K562 (cell line): ENCODE measurements around the gene ZNF384. TPM values are rescaled to one million over a fixed set of nuclear protein-coding genes. Genes with fewer than 3 reads are reported as not detected.
A peak's percentile ranks its signal among the peaks of the same experiment; 100 is the strongest.

Experiments used
- ATAC-seq: fragments of 200-7000 bp; cut with Tn5 transposase; 3 replicates; pipeline ENCODE4 v1.9.1; 2020; ENCODE audit warnings: moderate library complexity
- BruUV-seq: library from RNA; stranded (reverse); fragments of 400-500 nt; replicated peaks from 2 replicates; lab custom pipeline; 2021; lab: Mats Ljungman, UMichigan
- CTCF ChIA-PET: fragments of 300-600 bp; formaldehyde crosslinking; extraction: SDS; loops from one replicate; lab custom pipeline; 2021; ENCODE audit warnings: low intra/inter-chr PET ratio; lab: Yijun Ruan, JAX
- POLR2A ChIA-PET: fragments of 300-600, 350-650 bp; sonication (Branson Sonifier 250); formaldehyde crosslinking; extraction: SDS; loops from one replicate; lab custom pipeline; 2021; ENCODE audit warnings: antibody characterized with exemption, inconsistent platforms; lab: Yijun Ruan, JAX
- DNase-seq, 4 experiments: peaks; one replicate each; pipeline versions ENCODE4 v3.0.0 to v3.0.0-alpha.2; 2011 to 2018; ENCODE audit warnings: low spot score in 3 of 4, mixed read lengths in 3 of 4; ENCODE audit errors: extremely low read depth in 1 of 4
- FAIRE-seq: peaks from 2 replicates; lab custom pipeline; 2011; peaks lifted over from hg19 to GRCh38; lab: Jason Lieb, UNC
- H2AFZ ChIP-seq: 2 replicates; pipeline ENCODE4 v1.6.0; 2011; ENCODE audit warnings: low read depth, low read length, control low read depth, inconsistent platforms
- H3K27ac ChIP-seq: fragments of 200-600 bp; 3 replicates; pipeline ENCODE4 v1.8.0; 2011; ENCODE audit warnings: low read depth, mild to moderate bottlenecking, control low read depth, inconsistent platforms, low read length, moderate library complexity, mixed read lengths; ENCODE audit errors: extremely low read depth
- H3K27me3 ChIP-seq, 2 experiments: fragments of 300-600 bp in 1 of 2; 2 replicates in 1 of 2; 3 replicates in 1 of 2; pipeline versions ENCODE4 v1.6.0 to v1.8.0; 2011; ENCODE audit warnings: inconsistent platforms in 2 of 2, low read length in 2 of 2, mild to moderate bottlenecking in 1 of 2, mixed read lengths in 1 of 2, moderate library complexity in 1 of 2; ENCODE audit not compliant: control insufficient read depth in 2 of 2, insufficient read depth in 2 of 2
- H3K36me3 ChIP-seq: fragments of 300-600 bp; 3 replicates; pipeline ENCODE4 v1.8.0; 2011; ENCODE audit warnings: mild to moderate bottlenecking, low read length, inconsistent platforms; ENCODE audit not compliant: control insufficient read depth, insufficient read depth
- H3K4me1 ChIP-seq, 2 experiments: fragments of 200-600 bp in 1 of 2; replicated peaks in 1 of 2; 2 replicates in 1 of 2; 3 replicates in 1 of 2; pipeline versions ENCODE4 v1.5.1 to v1.8.0; 2011; ENCODE audit warnings: inconsistent platforms in 2 of 2, low read length in 2 of 2, mild to moderate bottlenecking in 1 of 2, mixed read lengths in 1 of 2, moderate library complexity in 1 of 2; ENCODE audit not compliant: control insufficient read depth in 2 of 2, insufficient read depth in 2 of 2
- H3K4me2 ChIP-seq: 2 replicates; pipeline ENCODE4 v1.6.1; 2011; ENCODE audit warnings: low read length, control low read depth, inconsistent platforms, mixed read lengths; ENCODE audit not compliant: insufficient read depth
- H3K4me3 ChIP-seq: fragments of 200-600 bp; sonication (generic), shearing (Covaris generic); 2 replicates; pipeline ENCODE4 v1.5.1; 2016; ENCODE audit warnings: control low read depth, inconsistent platforms
- H3K79me2 ChIP-seq: fragments of 200-600 bp; 3 replicates; pipeline ENCODE4 v1.8.0; 2011; ENCODE audit warnings: low read length, inconsistent platforms; ENCODE audit not compliant: control insufficient read depth, insufficient read depth
- H3K9ac ChIP-seq, 2 experiments: 2 replicates each; pipeline versions ENCODE4 v1.6.0 to v1.6.1; 2011; ENCODE audit warnings: low read depth in 2 of 2, low read length in 2 of 2, control low read depth in 1 of 2, inconsistent platforms in 1 of 2, mild to moderate bottlenecking in 1 of 2, mixed read lengths in 1 of 2; ENCODE audit not compliant: insufficient read depth in 1 of 2
- H3K9me1 ChIP-seq: one replicate; pipeline ENCODE4 v1.6.0; 2011; ENCODE audit warnings: inconsistent platforms, mild to moderate bottlenecking, low read length, moderate library complexity; ENCODE audit not compliant: control insufficient read depth, insufficient read depth
- H3K9me3 ChIP-seq: replicated peaks from 2 replicates; pipeline ENCODE4 v1.5.1; 2011; ENCODE audit warnings: low read depth, low read length, inconsistent platforms; ENCODE audit not compliant: control insufficient read depth, insufficient read depth
- H4K20me1 ChIP-seq: replicated peaks from 2 replicates; pipeline ENCODE4 v1.6.1; 2011; ENCODE audit warnings: low read length, inconsistent platforms, mixed read lengths; ENCODE audit not compliant: control insufficient read depth, insufficient read depth
- ARNT ChIP-seq, 2 experiments: fragments of 450-650 bp; IDR thresholded peaks; 2 replicates each; pipeline ENCODE4 v1.6.1; 2016; ENCODE audit warnings: mild to moderate bottlenecking in 1 of 2
- SPI1 ChIP-seq: IDR thresholded peaks from 2 replicates; pipeline ENCODE4 v1.6.1; 2011; ENCODE audit warnings: low read depth, low read length, control low read depth, borderline replicate concordance
- ZNF274 ChIP-seq: IDR thresholded peaks from 2 replicates; pipeline ENCODE4 v1.6.1; 2011; ENCODE audit warnings: low read depth, mild to moderate bottlenecking, low read length, moderate library complexity, borderline replicate concordance
- WGBS: fragments of 100-300 bp; shearing (Covaris generic); methylation state at CpG from one replicate; pipeline ENCODE4 v1.1.6; 2016; ENCODE audit warnings: low coverage, mixed read lengths; ENCODE audit not compliant: insufficient coverage; ENCODE audit errors: missing lambda C conversion rate; 5-methylcytosine and 5-hydroxymethylcytosine counted together
- in situ Hi-C: fragments of 300-500 bp; cut with MboI; formaldehyde crosslinking; loops from 4 replicates; pipeline ENCODE4 v1.15.0; 2018; ENCODE audit warnings: inconsistent platforms, mixed read lengths
- intact Hi-C: fragments of 100-400 bp; cut with micrococcal nuclease; formaldehyde crosslinking; loops from 2 replicates; pipeline ENCODE4 v1.14.2; 2022
- polyA plus RNA-seq, 8 experiments: library from polyadenylated mRNA; depleted of rRNA in 4 of 8; stranded (reverse) in 5 of 8; unstranded in 3 of 8; fragments of >200 nt; fragmentation: Nextera tagmentation in 2 of 8; fragmentation: Illumina TruSeq in 1 of 8; extraction: Ambion mirVana in 2 of 8; extraction: Trizol in 1 of 8; gene quantifications; 2 replicates each; pipeline versions ENCODE4 v1.2.1 to v1.2.3, GENCODE V29; 2011 to 2014; ENCODE audit warnings: inconsistent platforms in 1 of 8, missing spikeins in 1 of 8
- total RNA-seq, 7 experiments: library from RNA; depleted of rRNA in 6 of 7; stranded (reverse); fragments of >200 nt in 6 of 7; fragmentation: Illumina TruSeq in 2 of 7; extraction: Trizol in 2 of 7; gene quantifications; 2 replicates each; pipeline versions ENCODE4 v1.2.1 to v1.2.3, GENCODE V29; 2011 to 2021; ENCODE audit warnings: low replicate concordance in 1 of 7
- TF ChIP-seq, protein P1 (sequence below), 2 experiments: fragments of 450-650 bp in 1 of 2; sonication (generic) in 1 of 2; formaldehyde crosslinking in 1 of 2; IDR thresholded peaks; 2 replicates each; pipeline versions ENCODE4 v1.7.1 to v1.9.0; 2016 to 2022; ENCODE audit warnings: inconsistent platforms in 1 of 2, mild to moderate bottlenecking in 1 of 2, missing genetic modification reagents in 1 of 2

The ZNF384 gene
- total and polyA plus RNA-seq, 9 of the 15 experiments (the other 6 are each of a cell fraction or from before 2014, with no cell fraction given): 0.36 to 64.8 (median 21.3) TPM

DNA sequence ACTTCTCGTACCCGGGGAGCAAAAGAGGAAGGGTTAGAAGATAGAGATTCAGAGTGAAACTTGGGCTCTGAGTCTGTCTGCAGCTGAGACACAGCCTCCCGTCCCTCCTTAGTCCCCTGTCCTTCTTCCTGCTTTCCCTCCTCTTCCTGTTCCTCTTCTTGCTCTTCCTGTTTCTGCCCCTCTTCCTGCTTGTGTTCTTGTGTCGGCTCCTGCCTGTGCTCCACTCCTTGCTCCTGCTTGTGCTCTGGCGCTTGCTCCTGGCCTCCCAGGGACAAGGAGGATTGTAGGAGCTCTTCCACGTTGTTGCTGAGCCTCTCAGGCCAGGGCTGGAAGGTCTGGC, 44.9 kb downstream of the ZNF384 start:
- Histone ChIP-seq H3K36me3 (no peaks in the 10 kb centered on the region), H3K9me1 (no peaks in the 10 kb centered on the region), H3K27ac (peak overlapping the region; percentile 26; the same call in 1 of the 3 replicates), H3K9me3 (peaks cover 8% of the 10 kb centered on the region), H2AFZ (peak overlapping the region; percentile 82), H3K9ac (no peak overlapping the region), H3K79me2 (no peaks in the 10 kb centered on the region; the same call in 2 of the 3 replicates), H3K27me3 (no peaks in the 10 kb centered on the region), H3K4me1 (peaks cover 20 to 21% of the 10 kb centered on the region in 2 experiments; a peak in 4 of 5 replicates), H3K4me2 (no peak overlapping the region; the same call in 1 of the 2 replicates), H4K20me1 (no peaks in the 10 kb centered on the region)
- ATAC-seq: no peak
- in situ Hi-C loops: no loop called here
- 50% methylated on average over 4 of the region's 6 CpGs for WGBS
- no TSS peak for BruUV-seq
- intact Hi-C loops: no loop called here
- no peak for FAIRE-seq
- DNase-seq: no peak
- ChIA-PET CTCF (interaction anchor here (0.9 kb wide), 1 partner anchor 27 kb away, joined by 3 read pairs; no protein-coding TSS in a partner anchor), POLR2A (interaction anchor here (0.8 to 1.0 kb wide), 3 partner anchors 9 to 44 kb away, joined by 3 to 4 read pairs (median 4); no protein-coding TSS in a partner anchor)
- TF ChIP-seq ZNF274: peak; percentile 86
- TF ChIP-seq SPI1: peak; percentile 71; the same call in 1 of the 2 replicates
- TF ChIP-seq ARNT (IDR thresholded peaks at IDR 0.05): no peak
- TF ChIP-seq, protein P1, sequence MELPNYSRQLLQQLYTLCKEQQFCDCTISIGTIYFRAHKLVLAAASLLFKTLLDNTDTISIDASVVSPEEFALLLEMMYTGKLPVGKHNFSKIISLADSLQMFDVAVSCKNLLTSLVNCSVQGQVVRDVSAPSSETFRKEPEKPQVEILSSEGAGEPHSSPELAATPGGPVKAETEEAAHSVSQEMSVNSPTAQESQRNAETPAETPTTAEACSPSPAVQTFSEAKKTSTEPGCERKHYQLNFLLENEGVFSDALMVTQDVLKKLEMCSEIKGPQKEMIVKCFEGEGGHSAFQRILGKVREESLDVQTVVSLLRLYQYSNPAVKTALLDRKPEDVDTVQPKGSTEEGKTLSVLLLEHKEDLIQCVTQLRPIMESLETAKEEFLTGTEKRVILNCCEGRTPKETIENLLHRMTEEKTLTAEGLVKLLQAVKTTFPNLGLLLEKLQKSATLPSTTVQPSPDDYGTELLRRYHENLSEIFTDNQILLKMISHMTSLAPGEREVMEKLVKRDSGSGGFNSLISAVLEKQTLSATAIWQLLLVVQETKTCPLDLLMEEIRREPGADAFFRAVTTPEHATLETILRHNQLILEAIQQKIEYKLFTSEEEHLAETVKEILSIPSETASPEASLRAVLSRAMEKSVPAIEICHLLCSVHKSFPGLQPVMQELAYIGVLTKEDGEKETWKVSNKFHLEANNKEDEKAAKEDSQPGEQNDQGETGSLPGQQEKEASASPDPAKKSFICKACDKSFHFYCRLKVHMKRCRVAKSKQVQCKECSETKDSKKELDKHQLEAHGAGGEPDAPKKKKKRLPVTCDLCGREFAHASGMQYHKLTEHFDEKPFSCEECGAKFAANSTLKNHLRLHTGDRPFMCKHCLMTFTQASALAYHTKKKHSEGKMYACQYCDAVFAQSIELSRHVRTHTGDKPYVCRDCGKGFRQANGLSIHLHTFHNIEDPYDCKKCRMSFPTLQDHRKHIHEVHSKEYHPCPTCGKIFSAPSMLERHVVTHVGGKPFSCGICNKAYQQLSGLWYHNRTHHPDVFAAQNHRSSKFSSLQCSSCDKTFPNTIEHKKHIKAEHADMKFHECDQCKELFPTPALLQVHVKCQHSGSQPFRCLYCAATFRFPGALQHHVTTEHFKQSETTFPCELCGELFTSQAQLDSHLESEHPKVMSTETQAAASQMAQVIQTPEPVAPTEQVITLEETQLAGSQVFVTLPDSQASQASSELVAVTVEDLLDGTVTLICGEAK (IDR thresholded peaks at IDR 0.05): peak; percentile 41; the same call in 1 of the 2 replicates
- TF ChIP-seq, protein P1 (CRISPR knock-in tag; IDR thresholded peaks at IDR 0.05): no peak
- TF ChIP-seq, all 486 proteins: peak for 3
- no peak overlapping the region for H3K4me3 ChIP-seq
